ENCODE measurements around the gene CC2D2B. TPM values are rescaled to one million over a fixed set of nuclear protein-coding genes. Genes with fewer than 3 reads are reported as not detected.

The CC2D2B gene
- total and polyA plus RNA-seq, 2 experiments from 2014 or later: 0.24 to 0.92 TPM

- no peak for TF ChIP-seq ZNF462 (CRISPR knock-in tag; IDR thresholded peaks at IDR 0.05)
- no peak for TF ChIP-seq CTCF (conservative IDR thresholded peaks at IDR 0.05; ENCODE audit: low read depth in 2 of 2)
- no peak for TF ChIP-seq JUNB (IDR thresholded peaks at IDR 0.05; ENCODE audit: unreplicated experiment)
- no peak for TF ChIP-seq NANOG (IDR thresholded peaks at IDR 0.05; ENCODE audit: borderline replicate concordance)
- TF ChIP-seq POLR2AphosphoS5 (IDR thresholded peaks at IDR 0.05; ENCODE audit: low read depth): no peak
- no peak for TF ChIP-seq EZH2 (IDR thresholded peaks at IDR 0.05; ENCODE audit: low read depth, unreplicated experiment)
- TF ChIP-seq CREB1 (CRISPR knock-in tag; IDR thresholded peaks at IDR 0.05; ENCODE audit: low read depth): no peak
- TF ChIP-seq EZH2phosphoT487 (IDR thresholded peaks at IDR 0.05; ENCODE audit: unreplicated experiment): no peak
Observed at GRCh38 chr10:95880704-95881103, 27.1 kb upstream of the CC2D2B start (continued).

GRCh38 chr10:95881316-95881715 is 26.5 kb upstream of the CC2D2B start:
- peaks cover 35% of the 10 kb centered on the region for H3K36me3 Mint-ChIP-seq (ENCODE audit: low read depth)
- H2AFZ ChIP-seq: no peak overlapping the region
- no peak overlapping the region for H3K27ac ChIP-seq (ENCODE audit: low read depth)
- DNase-seq (ENCODE audit: low spot score) (no peak), ATAC-seq (no peak)
- H3K36me3 ChIP-seq (ENCODE audit: insufficient read depth): no peaks in the 10 kb centered on the region; the same call in 1 of the 2 replicates
- no peaks in the 10 kb centered on the region for H3K9me2 ChIP-seq (ENCODE audit: insufficient read depth)
- no peak overlapping the region for H3K4me3 ChIP-seq
- no peaks in the 10 kb centered on the region for H3K4me1 Mint-ChIP-seq
- no peak overlapping the region for H3K4me2 ChIP-seq
- H3K4me3 Mint-ChIP-seq: no peak overlapping the region
- no peaks in the 10 kb centered on the region for H3F3A ChIP-seq (replicated peaks; ENCODE audit: low read depth)
- no peaks in the 10 kb centered on the region for H3K79me2 ChIP-seq (replicated peaks; ENCODE audit: insufficient read depth)
- H3K4me1 ChIP-seq (ENCODE audit: insufficient read depth): no peaks in the 10 kb centered on the region
- no peaks in the 10 kb centered on the region for H3K27me3 Mint-ChIP-seq (ENCODE audit: insufficient read depth, low read depth, poor library complexity)
- peaks cover 11% of the 10 kb centered on the region; the same call in 2 of the 3 replicates for H3K9me3 Mint-ChIP-seq
- no peak overlapping the region for H3K27ac Mint-ChIP-seq
- no peaks in the 10 kb centered on the region for H3K27me3 ChIP-seq (ENCODE audit: insufficient read depth)
- no peaks in the 10 kb centered on the region for H4K20me1 ChIP-seq (replicated peaks; ENCODE audit: insufficient read depth)
- TF ChIP-seq EZH2 (IDR thresholded peaks at IDR 0.05; ENCODE audit: low read depth, unreplicated experiment) (no peak), ZNF331 (CRISPR knock-in tag; IDR thresholded peaks at IDR 0.05; ENCODE audit: low read depth) (no peak), CTCF (conservative IDR thresholded peaks at IDR 0.05; ENCODE audit: low read depth in 2 of 2) (no peak), NANOG (IDR thresholded peaks at IDR 0.05; ENCODE audit: borderline replicate concordance) (no peak), CREB1 (CRISPR knock-in tag; IDR thresholded peaks at IDR 0.05; ENCODE audit: low read depth) (no peak), ZNF114 (CRISPR knock-in tag; IDR thresholded peaks at IDR 0.05) (no peak), ETS1 (IDR thresholded peaks at IDR 0.05) (no peak)

Data from GM23338 (cell line).